EH (cell line): ENCODE results near the gene PROM1.

ENCODE experiments used
- DNase-seq: peaks from one replicate; pipeline ENCODE4 v3.0.0-alpha.2; 2015; ENCODE audit warnings: low read depth

Gene PROM1

GRCh38 chr4:16056681-16057385 is 27.0 kb downstream of the PROM1 start:
- no peak for DNase-seq

GRCh38 chr4:16055873-16056272 is 27.9 kb downstream of the PROM1 start:
- no peak for DNase-seq

GRCh38 chr4:16055471-16055870 is 28.4 kb downstream of the PROM1 start:
- no peak for DNase-seq

GRCh38 chr4:16052939-16053338 is 30.9 kb downstream of the PROM1 start:
- DNase-seq, result no peak

GRCh38 chr4:16051980-16052379 is 31.8 kb downstream of the PROM1 start:
- DNase-seq, result no peak

- no peak for DNase-seq
These were observed 32.7 kb downstream of the PROM1 start for GRCh38 chr4:16051132-16051531.

GRCh38 chr4:16050669-16051068 is 33.2 kb downstream of the PROM1 start:
- DNase-seq, result no peak

GRCh38 chr4:16048619-16049419 is 35.0 kb downstream of the PROM1 start:
- DNase-seq, result no peak

- DNase-seq, result no peak
These were observed 38.1 kb downstream of the PROM1 start for GRCh38 chr4:16045687-16046086.

GRCh38 chr4:16043642-16044498 is 40.0 kb downstream of the PROM1 start:
- no peak for DNase-seq

GRCh38 chr4:16039139-16039538 is 44.7 kb downstream of the PROM1 start:
- DNase-seq, result no peak

GRCh38 chr4:16037901-16038300 is 45.9 kb downstream of the PROM1 start:
- DNase-seq, result no peak

GRCh38 chr4:16035843-16036242 is 48.0 kb downstream of the PROM1 start:
- no peak for DNase-seq

- peak; percentile 56 for DNase-seq
These were observed 49.6 kb downstream of the PROM1 start for GRCh38 chr4:16034010-16034748.

GRCh38 chr4:16032396-16032770 is 51.4 kb downstream of the PROM1 start:
- DNase-seq, result no peak

GRCh38 chr4:16031546-16032395 is 52.1 kb downstream of the PROM1 start:
- DNase-seq, result no peak

GRCh38 chr4:16029886-16030285 is 53.9 kb downstream of the PROM1 start:
- no peak for DNase-seq

GRCh38 chr4:16029262-16029661 is 54.6 kb downstream of the PROM1 start:
- peak; percentile 41 for DNase-seq

- DNase-seq, result no peak
These were observed 56.2 kb downstream of the PROM1 start for GRCh38 chr4:16027626-16028025.

- no peak for DNase-seq
These were observed 56.7 kb downstream of the PROM1 start for GRCh38 chr4:16027114-16027513.

- peak; percentile 52 for DNase-seq
These were observed 57.6 kb downstream of the PROM1 start for GRCh38 chr4:16026160-16026761.
